ENCODE measurements around the gene VAV2.
"Not testable (repeated sequence)": the region's sequence is repeated elsewhere in the genome, so short reads cannot be mapped to it uniquely, and the experiment has no call there.

The VAV2 gene

DNA sequence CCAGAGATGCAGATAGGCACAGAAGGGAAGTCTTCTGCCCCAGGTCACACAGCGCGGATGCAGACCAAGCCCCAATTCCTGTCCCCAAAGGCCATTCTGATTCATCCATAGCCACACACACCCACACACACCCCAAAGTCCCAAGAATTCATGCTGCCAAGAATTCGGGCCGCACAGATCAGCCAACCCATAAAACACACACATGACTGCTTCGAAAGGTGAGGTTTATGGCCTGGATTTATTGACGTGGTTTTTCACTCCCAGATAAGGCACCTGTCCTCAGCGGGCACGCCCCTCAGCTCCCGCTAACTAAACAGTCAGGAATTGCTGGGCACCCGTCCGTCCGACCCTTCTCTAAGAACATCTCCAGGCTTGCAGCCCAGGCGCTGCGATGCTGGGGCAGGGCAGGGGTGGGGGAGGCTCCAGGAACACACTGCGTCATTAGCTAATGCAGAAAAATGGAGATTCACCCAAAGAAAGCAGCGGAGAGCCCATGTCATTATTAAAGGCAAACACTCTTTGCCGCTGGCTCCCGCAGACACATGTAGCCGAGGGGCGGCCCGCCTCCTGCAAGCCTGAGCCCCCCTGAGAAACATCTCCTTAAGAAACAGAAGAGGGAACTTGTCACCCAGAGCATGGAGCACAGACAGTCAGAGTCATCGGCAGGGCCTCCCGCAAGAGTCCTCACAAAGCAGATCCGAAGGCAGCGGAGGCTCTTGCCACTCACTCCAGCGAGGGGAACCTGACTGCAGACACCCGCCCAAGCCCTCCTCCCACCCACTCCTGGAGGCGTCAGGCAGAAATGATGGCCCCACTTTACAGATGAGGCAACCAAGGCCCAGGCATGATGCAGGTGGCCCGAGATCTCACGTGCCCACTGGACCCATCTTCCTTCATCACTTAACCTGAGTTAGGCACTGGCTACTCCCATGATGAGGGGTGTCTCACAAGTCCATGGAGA, 19.9 kb downstream of the VAV2 start:
- in situ Hi-C loops (cut with MboI; ENCODE audit: low sequenced_read_pairs), result no loop called here

DNA sequence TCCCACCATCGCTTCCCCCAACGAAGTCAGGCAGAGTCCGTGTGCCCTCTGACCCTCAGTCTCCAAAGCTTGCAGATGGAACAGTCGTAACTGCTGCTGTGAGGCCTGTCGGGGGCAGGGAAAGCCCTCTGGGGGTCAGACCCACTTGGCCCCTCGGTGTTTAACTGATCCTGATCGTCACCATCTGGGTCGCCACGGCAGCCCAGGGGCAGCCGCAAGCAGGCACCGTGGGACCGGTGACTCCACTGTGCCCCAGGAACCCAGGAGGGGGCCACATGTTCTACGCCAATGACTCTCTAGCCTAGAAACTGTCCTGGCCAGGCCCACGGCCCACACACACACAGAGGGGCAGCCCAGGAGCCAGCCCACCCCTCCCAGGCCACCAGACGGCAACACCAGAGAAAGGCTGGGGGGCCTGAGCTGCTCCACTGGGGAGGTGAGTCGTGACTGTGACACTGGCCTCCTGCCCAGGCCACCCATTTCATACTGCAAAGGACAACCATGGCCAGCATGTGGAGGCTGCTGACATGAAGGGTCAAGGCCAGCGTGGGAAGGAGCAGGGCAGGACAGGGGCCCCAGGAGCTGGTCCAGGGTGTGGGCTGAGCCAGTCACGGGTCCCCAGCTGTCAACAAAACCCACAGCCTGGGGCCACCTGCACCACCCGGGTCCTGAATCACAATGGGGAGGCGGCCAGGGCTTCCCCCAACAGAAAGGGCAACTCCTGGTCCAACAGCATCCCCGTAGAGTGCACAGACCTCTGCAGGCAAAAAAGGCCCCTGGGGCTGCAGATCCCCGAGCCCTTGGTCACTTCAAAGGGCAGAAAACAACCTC, 20.8 kb downstream of the VAV2 start:
- in situ Hi-C loops (cut with MboI; ENCODE audit: low sequenced_read_pairs), result no loop called here

DNA sequence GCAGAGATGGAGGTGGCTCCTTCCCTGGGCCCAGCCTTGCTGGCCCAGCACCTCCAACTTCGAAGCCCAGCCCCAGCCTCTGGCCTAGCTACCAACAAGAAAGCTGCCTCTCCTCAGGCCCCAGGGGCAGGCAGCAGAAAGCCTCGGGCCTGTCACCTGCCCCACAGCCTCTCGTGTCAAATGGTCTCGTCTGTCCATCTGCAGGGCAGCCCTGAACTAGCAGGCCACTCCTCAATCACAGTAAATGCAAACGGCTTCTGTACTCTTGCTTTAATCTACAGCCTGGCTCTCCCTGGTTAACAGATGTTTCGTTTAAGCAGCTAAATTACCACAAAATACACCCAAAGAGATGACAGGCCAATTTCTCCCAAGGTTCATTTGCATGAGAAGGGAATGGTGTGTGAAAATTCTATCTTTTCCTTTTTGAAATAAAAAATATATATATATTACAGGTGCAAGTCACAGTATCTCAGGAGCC, 21.5 kb downstream of the VAV2 start:
- in situ Hi-C loops (cut with MboI; ENCODE audit: low sequenced_read_pairs), result no loop called here

DNA sequence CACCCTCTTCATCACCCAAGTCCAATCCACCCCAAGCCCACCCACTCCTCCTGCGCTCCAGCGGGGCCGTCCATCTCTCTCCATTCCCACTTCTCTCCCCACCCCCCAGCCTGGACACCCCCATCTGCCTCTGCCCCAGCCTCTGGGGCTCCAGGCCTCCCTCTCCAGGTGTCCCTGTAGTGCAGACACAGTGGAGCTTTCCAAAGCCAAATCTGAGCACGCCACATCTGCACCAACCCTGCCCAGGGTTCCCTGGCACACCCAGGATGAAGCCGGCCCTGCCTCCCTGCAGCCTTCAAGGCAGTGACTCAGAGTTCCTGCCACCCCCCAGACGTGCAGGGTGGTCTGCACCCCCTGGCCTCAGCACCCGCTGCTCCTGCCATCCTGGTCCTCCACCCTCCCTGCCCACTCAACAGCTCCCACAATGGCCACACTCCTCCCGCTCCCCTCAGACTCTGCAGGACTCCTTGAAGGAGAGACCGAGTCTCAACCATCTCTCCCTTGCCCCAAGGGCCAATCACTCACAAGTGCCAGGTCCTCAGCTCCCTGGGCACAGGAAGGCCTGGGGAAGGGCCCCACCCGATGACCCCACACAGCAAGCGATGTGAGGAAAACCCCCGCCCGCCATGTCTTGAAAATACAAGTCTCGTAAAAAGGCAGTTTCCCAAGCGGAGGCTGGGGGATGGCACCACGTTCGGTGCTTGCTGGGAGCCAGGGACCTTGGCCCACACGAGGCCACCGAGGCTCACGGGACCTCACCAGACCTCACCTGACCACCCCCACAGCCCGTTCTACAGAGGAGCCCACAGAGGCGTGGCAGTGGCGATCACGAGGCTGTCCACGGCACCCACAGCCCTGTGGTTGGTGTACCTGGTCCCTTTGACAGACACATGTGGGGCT, 22.2 kb downstream of the VAV2 start:
- in situ Hi-C loops (cut with MboI; ENCODE audit: low sequenced_read_pairs), result no loop called here

DNA sequence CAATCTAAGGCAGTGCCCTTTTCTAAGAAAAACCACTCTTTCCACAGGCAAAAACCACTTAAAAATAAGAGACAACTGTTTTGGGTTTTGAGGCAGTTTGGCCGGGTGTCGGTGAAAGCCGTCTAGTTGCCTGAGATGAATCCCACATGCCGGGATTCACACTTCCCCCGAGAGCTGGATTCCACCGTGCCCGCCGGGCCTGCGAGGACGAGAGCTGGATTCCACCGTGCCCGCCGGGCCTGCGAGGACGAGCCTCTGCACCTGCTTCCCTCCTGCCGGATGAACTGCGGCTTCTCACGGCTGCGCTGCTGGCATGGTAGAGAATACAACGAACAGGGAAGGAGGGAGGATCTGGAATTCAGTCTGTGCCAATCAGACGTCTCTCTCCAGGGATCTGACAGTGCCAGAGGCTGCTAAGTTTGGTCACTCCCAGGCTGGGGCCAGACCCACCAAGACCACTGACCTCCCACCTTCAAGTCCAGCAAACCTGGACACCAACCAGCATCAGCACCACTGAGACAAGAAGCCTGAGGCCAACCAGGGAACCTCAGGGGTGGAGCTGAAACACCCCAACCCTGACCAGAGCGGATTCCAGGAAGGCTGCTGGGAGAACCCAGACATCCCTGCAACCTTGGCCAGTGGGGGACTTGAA, 23.0 kb downstream of the VAV2 start:
- in situ Hi-C loops (cut with MboI; ENCODE audit: low sequenced_read_pairs), result no loop called here

DNA sequence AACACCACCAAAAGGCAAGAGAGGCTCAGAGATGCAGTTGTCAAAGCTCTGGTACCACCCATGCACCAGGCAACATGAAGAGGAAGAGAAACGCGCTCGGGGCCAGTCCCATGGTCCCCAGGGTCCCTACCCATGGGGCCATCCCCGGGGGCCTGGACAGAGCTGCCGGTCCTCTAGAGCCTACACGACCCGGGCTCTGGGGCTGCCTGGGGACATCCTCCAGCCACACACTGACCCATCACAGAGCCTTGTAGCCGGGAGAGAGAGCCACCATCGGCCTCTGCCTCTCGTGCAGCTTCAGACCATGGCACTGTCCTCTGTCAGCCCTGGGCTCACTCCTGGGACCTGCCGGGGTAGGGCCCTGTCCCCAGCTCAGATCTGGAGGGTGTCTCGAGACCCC, 23.7 kb downstream of the VAV2 start:
- in situ Hi-C loops (cut with MboI; ENCODE audit: low sequenced_read_pairs), result no loop called here

DNA sequence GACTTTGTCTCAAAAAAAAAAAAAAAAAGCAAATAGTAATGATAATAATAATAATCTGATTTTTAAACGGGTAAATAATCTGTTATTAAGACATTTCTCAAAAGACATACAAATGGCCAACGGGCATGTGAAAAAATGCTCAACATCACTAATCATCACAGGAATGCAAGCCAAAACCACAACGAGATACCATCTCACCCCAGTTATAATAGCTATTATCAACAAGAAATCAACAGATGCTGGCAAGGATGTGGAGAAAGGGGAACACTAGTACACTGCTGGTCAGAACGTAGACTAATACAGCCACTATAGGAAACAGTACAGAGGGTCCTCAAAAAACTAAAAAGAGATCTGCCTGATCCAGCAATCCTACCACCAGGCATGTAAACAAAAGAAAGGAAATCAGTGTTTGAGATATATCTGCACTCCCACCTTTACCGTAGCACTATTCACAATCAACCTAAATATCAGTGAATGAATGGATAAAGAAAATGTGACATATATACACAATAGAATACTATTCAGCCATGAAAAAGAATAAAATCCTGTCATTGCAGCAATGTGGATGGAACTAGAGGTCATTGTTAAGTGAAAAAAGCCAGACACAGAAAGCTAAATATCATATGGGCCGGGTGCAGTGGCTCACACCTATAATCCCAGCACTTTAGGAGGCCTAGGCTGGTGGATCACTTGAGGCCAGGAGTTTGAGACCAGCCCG, 24.9 kb downstream of the VAV2 start:
- in situ Hi-C loops (cut with MboI; ENCODE audit: low sequenced_read_pairs), result no loop called here

DNA sequence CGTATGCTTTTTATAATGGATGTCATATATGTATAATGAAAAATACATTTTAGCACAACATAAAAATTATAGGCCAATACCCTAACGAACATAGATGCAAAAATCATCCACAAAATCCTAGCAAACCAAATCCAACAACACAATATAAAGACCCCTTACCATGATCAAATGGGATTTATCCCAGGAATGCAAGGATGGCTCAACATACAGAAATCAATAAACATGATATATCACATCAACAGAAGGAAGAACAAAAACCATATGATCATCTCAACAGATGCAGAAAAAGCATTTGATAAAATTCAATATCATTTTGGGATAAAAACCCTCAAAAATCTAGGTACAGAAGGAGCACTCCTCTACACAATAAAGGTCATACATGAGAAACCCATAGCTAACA, 27.7 kb downstream of the VAV2 start:
- in situ Hi-C loops (cut with MboI; ENCODE audit: low sequenced_read_pairs), result no loop called here

DNA sequence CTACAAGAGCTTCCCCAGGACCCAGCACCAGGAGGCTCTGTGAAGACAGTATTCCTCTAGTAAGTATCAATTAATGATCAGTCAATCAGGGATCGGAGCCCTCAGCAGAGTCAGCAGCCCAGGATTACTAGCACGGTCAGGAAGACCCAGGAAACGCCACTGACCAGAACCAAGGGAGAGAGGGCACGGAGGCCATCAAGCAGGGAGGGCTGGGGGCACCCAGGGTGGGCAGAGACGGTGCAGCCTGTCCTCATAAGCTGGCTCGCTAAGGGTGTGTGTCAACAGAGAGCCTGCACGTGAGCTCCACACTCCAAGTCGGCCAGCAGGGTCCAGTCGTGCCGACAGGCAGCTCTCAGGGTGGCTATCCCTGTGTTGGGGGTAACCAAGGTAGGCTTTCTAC, 29.0 kb downstream of the VAV2 start:
- in situ Hi-C loops (cut with MboI; ENCODE audit: low sequenced_read_pairs), result no loop called here

DNA sequence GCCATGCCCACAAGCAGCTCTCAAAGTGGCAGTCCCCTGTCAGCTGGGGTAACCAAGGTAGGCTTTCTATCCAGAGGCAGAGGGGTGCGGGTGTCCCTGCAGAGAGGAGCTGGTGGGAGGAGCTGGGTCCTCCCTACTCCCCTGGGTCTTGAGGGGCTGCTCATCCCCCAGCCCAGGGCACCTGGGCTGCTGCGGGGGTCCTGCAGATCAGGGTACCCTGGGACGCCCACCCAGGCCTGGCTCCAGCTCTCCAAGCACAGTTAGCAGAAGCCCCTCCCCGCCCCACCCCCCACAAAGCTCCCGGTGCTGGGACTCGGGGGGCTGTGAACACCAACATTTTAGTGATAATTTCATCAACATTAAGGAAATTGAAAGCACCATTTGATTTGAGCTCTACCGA, 29.8 kb downstream of the VAV2 start:
- in situ Hi-C loops (cut with MboI; ENCODE audit: low sequenced_read_pairs), result no loop called here

DNA sequence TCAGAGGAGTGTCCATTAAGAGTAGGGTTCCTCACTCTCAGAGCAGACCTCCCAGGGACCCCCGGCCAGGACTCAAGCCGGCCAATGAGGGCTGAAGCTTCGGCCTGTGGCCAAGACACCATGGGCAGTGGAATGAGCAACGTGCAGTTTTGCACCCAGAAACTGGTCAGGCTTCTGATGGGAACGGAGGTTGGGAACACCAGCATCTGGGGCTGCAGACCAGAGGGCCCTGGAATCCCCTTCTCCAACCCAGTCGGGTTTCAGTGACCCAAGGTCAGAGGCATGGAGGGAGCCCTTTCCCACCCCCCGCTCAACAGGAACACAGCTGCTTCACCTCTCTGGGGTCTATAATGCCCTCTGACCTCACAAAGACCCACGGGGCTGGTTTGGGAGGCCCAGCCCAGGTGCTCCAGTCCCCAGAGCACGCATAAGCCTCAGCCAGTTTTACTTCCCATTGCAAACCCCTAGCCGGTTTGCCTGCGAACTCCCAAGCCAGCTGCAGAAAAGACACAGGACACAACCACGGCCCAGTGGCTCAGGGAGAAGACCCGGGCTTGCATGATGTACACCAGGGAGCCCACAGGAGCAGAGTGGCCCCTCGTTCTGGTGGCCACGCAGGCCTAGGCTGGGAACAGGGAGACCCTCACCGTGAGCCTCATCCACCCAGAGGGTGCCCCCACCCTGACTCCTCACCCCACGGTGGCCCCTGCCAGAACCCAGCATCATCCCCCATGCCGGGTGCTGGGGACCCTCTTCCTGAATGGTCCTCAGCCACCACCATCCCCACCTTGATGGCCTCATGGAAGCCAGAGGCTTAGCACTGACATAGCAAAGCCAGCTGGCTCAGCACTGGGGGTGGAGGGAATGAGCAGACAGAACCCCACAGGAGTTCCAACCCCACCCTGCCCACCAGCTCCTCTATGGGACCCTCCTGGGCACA, 30.6 kb downstream of the VAV2 start:
- in situ Hi-C loops (cut with MboI; ENCODE audit: low sequenced_read_pairs), result no loop called here

DNA sequence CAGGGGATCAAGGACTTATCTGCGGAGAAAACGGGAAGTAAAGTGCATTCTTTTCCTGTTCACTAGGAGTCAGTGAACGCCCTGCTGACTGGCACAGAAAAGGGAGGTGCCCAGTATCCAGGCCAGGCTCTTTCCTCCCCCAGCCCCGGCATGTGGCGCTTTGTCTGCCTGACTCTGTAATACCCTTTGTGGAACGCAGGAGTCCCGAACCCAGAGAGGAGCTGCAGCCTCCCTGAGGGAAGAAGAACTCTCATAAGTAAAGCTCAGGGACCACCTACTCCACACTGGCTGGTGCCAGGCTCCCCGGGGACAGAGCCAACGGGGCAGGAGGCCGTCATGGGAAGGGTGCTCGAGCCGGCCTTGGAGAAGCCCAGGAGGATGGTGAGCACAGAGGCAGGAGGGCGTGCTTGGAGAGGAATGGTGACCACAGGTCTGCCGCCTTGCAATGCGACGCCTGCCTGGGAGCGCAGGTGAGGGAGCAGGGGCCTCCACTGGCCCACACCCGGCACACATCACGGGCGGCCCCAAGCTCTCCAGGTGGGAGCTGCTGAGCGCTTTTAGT, 31.5 kb downstream of the VAV2 start:
- in situ Hi-C loops (cut with MboI; ENCODE audit: low sequenced_read_pairs), result no loop called here

DNA sequence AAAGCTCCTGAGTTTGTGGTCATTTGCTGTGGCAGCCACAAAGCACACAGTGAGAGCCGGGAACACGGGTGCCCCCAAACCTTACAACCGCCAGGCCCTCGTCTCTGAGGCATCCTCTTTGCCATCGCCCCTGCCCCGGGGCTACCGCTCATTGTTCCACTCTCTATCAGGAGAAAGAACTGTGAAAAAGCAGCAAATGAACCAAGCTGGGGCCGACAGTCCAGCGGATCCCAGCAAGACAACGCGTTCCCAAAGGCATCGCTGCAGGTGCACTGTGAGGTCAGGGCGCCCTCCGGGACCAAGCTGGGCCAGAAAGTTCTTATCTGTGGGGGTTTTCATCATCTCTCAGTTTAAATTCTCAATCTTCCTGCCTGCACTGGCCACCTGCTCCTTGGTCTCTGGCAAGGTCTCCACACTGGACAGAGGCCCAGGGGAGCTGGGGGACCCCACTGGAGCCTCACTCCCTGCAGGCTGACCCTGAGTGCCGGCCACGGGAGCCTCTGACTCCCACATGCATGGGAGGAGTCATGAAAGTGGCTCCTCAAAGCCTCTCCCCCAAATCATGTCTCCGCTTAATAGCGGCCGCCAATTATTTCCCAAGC, 32.1 kb downstream of the VAV2 start:
- in situ Hi-C loops (cut with MboI; ENCODE audit: low sequenced_read_pairs), result no loop called here

DNA sequence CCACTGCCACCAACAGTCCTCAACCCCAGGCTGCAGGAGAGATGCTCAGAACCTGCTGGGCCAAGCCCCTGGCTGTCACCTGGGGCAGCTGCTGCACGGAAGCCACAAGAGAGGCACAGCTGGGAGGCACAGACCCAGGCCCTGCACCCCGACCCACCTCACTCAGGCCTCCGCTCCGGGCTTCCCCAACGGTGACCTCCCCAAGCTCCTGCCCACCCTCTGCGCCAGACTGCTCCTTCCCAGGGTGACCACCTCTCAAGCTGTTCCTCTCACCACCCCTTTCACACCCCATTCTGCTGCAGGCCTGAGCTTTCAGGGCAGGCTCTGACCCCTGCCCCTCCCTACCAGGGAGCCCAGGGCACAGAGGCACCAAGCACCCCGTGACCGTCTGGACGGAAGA, 33.0 kb downstream of the VAV2 start:
- in situ Hi-C loops (cut with MboI; ENCODE audit: low sequenced_read_pairs), result no loop called here

DNA sequence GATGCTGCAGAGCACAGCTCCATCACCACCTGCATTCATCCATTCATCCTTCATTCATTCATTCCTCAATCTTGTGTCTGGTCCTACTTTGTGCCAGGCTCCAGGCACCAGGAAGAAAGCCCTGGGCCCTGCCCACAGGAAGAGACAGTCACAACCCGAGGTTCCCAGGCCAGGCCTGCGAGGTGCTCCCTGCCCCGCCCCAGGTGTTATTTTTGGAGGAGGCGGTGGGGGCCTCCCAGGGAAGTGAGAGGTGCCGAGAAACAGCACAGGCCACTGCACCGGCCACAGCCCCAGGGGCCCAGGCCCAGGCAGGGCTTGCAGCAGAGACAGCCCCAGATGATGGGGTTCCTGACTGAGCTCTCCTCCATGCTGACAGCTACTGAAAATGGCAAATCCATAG, 33.4 kb downstream of the VAV2 start:
- in situ Hi-C loops (cut with MboI; ENCODE audit: low sequenced_read_pairs), result no loop called here

DNA sequence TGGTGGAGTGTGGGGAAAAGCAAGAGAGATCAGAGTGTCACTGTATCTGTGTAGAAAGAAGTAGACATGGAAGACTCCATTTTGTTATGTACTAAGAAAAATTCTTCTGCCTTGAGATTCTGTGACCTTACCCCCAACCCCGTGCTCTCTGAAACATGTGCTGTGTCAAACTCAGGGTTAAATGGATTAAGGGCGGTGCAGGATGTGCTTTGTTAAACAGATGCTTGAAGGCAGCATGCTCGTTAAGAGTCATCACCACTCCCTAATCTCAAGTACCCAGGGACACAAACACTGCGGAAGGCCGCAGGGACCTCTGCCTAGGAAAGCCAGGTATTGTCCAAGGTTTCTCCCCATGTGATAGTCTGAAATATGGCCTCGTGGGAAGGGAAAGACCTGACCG, 34.4 kb downstream of the VAV2 start:
- in situ Hi-C loops (cut with MboI; ENCODE audit: low sequenced_read_pairs), result not testable (repeated sequence)

DNA sequence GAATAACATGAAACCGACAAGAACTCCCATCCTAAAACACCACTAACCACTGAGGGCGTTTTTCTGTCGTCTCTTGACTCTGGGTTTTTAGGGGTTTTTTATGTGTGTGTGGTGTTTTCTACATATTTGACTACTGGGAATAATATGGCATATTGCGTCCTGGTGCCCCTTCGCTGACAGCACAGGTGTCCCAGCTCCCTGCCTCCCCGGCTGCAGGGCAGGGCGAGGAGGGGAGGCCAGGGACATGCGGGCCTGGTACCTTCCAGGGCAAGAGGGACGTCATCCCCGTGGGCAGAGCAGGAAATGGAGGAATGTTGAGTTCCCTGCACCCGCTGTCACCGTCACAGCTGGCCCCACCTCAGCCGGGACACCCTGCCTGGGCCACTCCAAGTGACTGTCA, 34.8 kb downstream of the VAV2 start:
- in situ Hi-C loops (cut with MboI; ENCODE audit: low sequenced_read_pairs), result no loop called here

DNA sequence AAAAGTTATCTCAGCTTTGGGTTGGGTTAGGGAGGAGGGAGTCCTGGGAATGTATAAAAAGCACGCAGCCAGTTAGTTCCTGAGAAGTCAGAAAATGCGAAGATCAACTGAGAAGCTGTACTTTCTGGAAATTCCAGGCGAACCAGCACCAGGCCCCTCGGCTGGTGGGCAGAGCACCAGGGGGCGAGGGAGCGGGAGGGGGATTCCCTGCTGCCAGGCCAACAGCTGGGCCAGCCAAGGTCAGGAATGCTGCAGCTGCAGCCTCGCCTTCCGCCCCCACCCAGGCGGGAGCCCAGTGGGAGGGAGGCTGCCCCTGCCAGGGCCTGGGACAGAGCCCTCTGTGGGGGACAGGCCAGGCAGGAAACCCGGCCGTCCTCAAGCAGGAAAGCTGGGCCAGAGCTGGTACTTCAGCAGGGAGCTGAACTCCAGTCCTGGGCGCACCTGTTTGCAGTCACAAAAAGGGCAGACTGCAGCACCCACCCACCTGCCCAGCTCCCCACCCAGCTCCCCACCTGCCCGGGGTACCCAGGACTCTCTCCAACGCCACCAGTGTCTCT, 35.5 kb downstream of the VAV2 start:
- in situ Hi-C loops (cut with MboI; ENCODE audit: low sequenced_read_pairs), result no loop called here

Measured in HL-60/S4 treated with retinoic acid at 250 ng/mL for 4 days and 3 days (cell line).